ENCODE measurements around the gene RNF220.
A peak's percentile ranks its signal among the peaks of the same experiment; 100 is the strongest.
"Not testable (repeated sequence)": the region's sequence is repeated elsewhere in the genome, so short reads cannot be mapped to it uniquely, and the experiment has no call there.

The RNF220 gene

DNA sequence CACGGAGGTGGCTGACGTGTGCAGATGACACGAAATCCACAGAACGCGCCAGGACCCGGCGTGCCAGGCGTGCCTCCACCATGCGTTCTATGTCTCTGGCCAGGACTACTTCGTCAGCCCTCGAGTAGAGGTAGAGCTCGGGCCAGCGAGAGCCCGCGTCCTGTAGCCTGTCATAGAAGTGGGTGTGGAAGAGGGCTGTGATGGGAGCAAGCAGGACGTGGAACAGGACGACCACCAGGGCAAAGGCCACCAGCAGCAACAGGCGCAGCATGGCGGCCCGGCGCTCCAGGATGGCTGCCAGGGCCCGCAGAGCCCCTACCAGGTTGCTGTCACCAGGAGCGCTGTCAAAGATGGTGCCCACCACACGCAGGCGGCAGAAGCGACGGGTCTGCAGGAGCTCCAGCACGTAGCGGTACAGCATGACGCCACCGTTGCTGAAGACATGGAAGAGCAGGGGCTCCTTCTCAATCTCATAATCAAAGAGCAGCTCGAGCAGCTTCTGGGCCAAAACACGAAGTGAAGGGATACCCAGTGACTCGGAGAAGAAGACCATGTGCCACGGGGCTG, 249.6 kb downstream of the RNF220 start:
- DNase-seq (ENCODE audit: low read depth), result no peak

DNA sequence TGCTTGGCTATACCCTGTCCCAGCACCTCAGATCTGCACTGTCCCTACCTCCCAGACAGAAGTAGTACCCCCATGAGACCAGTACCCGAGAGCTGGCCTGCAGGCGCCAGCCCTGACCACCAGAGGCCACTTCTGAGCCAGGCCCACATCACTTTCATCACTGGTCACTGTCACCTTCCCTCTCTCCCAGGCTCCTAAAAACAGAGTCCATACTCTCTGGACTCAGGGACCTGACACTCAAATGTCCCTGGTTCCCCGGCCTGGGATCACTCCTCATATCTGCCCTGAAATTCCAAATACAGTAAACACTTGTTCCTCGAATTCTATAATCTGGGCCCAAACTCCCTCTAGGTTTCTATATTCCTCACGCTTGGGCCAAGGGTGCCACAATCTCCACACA, 250.6 kb downstream of the RNF220 start:
- DNase-seq (ENCODE audit: low read depth), result no peak

DNA sequence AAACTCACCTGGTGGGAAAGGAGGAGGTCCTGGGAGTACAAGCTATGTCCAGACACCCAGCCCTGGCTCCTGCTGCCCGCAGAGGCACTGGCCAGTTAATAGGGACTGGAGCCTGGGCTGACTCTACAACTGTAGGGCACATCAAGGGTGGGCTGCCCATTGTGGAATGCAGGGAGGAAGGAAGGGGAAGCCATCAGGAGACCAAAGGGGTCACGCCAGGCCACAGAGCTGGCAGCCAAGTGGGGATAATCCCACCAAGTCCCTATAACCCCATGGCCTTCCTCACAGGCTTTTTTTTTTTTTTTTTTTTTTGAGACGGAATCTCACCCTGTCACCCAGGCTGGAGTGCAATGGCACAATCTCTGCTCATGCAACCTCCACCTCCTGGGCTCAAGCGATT, 254.5 kb downstream of the RNF220 start:
- no peak for DNase-seq (ENCODE audit: low read depth)

GRCh38 chr1:44660176-44660575, 255.1 kb downstream of the RNF220 start:
- DNase-seq (ENCODE audit: low read depth), result no peak

GRCh38 chr1:44661781-44662682, 257.0 kb downstream of the RNF220 start:
- no peak for DNase-seq (ENCODE audit: low read depth)

DNA sequence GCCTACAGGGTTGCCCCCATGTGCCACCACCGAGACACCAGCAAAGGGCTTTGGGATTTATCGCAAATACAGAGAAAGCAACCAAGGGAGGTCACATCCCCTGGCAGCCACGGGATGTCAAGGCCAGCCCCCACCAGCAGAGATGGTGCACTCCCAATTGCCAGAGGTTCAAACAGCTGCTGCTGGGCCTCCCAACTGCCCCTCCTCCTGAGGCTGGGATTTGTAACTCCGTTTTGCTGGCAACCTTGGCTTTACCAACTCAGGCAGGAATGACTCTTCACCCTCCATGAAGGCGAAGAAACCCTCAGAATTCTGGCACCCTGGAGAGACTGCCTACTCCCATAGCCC, 257.6 kb downstream of the RNF220 start:
- DNase-seq (ENCODE audit: low read depth), result no peak

DNA sequence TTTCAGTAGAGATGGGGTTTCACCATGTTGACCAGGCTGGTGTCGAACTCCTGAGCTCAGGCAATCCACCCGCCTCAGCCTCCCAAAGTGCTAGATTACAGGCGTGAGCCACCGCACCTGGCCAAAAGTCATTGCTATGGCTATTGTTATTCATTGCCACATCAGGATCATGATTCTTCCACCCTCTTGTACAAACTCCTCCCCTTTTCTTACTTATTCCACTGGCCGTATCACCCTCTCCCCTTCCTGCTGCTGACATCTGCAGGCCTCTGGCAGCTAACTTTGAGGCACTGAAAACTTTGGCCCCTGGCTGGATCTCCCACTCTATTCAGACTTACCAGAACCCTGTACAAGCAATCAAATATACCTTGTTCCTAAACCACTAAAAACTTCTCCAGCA, 258.4 kb downstream of the RNF220 start:
- DNase-seq (ENCODE audit: low read depth), result no peak

DNA sequence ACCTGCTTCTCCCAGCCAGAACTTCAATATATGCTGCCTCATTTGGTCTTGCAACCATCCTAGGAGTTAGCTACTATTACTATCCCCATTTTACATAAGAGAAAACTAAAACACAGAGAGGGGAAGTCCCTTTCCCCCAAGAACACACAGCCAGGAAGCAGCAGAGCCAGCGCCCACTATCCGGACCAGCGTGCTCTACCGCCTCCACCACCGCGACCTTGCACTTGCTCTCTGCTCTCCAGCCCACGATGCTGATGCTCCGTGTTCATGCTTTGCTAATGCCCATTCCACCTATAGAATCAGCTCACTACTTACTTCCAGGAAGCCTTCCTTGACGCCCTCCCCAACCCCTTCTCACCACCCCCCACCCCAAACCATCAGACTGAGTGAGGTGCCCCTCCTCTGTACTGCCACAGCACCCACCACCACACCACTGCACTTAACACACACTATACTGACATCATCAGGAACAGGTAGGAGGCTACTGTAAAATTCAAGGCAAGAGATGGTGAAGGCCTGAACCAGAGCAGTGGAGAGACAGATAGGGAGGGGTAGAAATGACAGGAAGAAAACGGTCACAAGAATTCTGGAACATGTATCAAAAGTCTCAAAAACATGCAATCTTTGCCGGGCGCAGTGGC, 259.8 kb downstream of the RNF220 start:
- DNase-seq (ENCODE audit: low read depth), result no peak

DNA sequence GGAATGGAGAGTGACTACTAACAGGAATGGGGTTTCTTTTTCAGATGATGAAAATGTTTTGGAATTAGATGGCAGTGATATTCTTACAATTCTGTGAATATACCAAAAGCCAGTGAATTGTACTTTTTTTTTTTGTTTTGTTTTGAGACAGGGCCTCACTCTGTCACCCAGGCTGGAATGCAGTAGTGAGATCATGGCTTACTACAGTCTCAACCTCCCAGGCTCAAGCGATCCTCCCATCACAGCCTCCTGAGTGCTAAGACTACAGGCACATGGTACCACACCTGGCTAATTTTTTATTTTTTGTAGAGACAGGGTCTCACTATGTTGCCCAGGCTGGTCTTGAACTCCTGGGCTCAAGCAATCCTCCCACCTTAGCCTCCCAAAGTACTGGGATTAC, 261.7 kb downstream of the RNF220 start:
- DNase-seq (ENCODE audit: low read depth), result not testable (repeated sequence)

DNA sequence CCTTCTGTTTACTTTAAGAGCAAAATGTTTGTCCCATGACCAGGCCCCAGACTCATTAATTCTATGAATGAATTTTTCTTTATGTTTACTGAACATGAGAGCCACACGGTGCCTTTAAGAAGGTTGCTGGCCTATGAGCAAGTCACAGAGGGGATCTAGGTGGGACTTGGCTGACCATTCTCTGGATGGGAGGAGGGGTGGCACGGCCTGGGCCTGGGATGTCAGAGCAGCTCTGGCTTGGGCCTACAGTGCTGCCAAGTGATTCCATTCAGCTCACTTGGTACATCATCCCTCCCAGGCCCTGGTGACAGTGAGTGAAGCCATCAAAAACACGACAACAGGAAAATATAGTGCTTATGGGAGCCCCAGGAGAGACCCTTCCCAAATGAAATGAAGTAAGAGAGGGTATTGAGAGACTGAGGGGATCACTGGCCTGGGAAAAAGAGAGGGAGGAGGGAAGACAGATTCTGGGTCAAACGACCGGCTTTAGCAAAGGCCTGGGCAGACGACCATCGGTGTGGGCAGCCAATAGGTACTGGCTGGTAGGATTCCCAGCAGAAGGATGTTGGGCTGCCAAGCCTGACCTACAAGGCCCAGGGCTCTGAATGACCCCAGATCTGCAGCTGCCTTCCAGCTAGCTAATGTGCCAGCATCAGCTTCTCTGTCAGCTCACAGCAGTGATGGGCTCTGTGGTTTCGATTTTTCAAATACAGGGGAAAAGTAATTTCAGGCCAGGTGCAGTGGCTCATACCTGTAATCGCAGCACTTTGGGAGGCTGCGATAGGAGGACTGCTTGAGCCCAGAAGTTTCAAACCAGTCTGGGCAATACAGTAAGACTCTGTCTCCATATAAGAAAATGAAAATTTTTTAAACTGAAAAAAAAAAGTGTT, 265.9 kb downstream of the RNF220 start:
- no peak for DNase-seq (ENCODE audit: low read depth)

DNA sequence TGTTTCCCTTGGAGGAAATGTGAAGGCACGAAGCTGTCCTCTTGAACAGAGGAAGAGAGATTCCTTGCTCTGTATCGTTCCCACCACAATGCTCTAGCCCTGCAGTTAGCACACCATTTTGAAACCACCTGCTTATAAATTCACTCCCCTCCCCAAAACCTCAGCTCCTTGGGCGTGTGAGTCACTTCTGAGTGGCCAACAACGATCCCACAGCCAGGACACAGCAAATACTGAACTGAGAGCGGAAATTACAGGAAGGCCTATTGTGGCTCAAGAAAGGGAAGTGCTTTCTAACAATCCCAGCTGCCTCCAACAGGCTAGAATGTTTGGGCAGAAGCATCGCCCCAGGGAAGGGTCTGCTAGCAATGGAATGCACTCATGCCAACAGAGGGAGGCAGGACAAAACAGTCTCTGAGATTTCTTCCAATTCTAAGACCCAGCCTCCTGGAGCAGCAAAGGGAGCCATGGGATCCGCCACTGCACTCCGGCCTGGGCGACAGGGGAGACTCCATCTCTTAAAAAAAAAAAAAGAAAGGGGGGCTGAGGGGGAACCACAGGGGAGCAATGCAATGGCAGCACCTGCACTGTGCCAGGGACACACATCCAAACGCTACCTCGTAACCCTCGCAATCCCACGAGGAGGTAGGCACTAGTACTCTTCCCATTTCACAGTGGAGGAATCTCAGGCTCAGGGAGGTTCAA, 267.4 kb downstream of the RNF220 start:
- no peak for DNase-seq (ENCODE audit: low read depth)

DNA sequence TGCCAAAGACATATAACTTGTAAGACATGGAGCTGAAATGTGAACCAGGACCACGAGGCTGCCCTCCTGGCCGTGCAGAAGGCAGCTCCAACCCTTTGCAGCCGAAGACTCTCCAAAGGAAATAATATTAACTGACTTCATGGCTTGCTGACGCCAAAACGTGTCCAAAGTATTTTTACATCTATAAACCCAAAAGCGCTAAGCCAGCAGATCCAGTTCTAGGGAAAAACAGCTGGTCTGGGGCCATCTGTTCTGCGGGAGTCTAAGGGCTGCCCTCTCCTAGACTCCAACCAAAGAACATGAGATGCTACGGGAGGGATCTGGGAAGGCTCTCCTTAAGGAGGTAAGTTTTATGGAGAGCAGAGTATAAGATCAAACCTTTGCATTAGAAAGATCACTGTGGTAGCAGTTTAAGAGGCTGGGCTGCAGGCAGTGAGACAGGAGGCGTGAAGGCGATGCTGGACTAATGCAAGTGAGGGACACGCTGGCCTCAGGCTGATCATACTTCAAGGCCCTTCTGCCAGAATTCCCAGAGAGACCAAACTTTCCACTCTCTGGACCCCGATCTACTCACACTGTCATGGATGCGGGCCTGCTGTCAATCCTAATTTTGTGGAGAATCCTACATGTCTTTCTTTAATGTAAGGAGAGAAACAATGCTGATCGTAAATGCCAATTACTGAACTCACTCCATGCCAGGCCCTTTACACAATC, 268.1 kb downstream of the RNF220 start:
- no peak for DNase-seq (ENCODE audit: low read depth)

DNA sequence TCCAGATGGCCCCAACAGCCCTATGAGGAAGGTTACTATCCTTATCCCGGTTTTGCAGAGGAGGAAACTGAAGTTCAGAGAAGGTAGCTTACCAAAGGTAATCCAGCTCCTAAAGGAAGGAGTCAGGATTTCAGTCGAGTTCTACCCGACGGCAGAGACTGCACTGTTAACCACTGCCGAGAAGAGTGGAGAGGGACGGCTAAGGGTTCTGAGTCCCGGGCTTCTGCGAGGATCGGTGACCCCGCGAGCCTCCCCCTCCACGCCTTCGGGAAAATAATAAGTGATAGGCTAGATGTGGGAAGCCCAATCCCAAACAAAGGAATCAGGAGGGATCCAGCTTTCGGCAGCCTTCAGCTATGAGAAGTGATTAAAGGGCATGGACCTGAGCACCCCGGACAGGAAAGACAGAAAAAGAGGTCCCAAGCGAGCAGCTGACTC, 268.6 kb downstream of the RNF220 start:
- no peak for DNase-seq (ENCODE audit: low read depth)

DNA sequence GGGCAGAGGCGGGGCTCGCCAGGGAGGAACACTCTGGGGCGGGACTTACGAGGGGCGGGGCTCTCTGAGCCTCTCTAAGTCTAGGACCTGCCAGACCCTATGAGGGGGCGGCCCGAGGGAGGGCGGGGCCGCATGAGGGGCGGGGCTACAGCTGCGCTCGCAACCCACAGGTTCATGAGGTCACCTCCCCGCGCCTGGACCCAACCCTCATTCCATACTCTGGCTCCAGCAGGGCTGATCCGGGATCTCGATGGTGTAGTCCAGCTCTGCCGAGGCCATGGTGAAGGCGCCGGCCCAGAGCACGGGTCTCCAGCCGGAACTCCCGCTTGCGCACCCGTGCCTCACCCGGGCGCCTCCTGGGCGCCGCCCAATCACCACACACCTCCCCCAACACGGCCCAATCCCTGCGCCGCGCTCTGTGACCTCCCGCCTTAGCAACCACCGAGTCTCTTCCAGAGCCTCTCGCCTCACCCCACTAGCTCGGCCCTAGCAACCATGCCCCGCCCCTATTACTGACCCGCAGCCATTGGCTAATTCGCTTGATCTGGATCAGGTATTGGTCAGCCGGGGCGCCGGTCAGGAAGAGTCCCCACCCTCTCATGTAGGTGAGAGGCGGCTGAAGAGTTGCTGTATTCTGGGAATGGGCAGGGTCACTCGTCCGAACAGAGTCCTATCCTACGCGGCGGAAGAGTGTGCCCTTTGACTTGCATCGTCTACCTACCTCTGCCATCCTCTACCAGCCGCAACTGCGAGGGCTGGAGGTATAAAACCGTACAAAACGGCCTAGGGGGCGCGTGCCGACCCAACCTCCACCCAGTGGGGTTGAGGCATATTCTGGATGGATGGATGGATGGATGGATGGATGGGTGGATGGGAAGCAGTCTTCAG, 269.3 kb downstream of the RNF220 start, which contains the start of the genes ARMH1 and TMEM53:
Gene ARMH1, plus strand, starts transcription at position 602 of the 888 bp plus-strand sequence. CDS start 14,984 bp downstream, outside the sequence.
Gene TMEM53, minus strand, starts transcription at position 369 of the 888 bp plus-strand sequence. Its CDS starts 90 bp downstream, at position 279.
- peak; percentile 95 for DNase-seq (ENCODE audit: low read depth)

DNA sequence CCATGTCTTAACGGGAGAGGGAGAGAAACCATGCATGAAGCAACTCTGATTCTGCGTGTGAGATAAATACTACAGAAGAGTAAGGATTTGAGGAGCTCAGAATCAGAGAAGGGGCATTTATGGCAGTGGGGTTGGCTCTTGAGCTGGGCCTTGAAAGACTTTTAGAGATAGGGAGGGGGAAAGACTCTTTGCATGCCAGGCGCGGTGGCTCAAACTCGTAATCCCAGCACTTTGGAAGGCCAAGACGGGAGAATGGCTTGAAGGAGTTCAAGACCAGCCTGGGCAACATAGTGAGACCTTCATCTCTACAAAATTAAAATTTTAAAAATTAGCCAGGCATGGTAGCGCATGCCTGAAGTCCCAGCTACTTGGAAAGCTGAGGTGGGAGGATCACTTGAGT, 270.1 kb downstream of the RNF220 start:
- DNase-seq (ENCODE audit: low read depth), result no peak

DNA sequence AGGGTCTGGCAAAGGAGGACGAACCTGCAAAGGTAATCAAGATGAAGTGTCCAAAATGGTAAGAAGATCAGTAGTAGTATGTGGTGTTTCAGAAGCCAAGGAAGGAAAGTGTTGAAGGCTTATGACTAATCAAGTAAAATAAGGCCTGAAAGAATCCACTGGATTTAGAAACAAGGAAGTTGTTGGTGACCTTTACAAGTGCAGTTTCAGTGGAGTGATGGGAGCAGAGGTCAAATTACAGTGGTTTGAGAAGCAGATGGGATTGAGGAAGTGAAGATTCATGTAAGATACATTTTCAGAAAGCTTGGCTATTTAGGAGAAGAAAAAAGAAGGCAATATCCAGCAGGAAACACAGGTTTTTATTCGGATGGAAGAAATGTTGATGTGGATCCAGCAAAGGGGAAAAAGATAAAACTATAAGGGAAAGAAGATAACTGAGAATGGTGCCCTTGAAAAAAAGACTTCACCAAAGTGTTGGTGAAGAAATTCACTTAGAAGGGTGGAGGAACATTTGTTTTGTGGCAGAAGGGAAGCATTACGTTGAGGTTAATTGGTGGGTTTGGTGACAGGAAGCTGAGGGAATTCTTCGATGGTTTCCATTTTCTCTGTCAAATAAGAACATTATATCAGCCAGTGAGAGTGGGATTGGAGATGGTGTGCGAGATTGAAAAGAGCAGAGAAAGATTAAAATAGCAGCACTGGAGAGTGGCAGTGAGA, 271.6 kb downstream of the RNF220 start:
- no peak for DNase-seq (ENCODE audit: low read depth)

GRCh38 chr1:44677201-44677766, 272.2 kb downstream of the RNF220 start:
- no peak for DNase-seq (ENCODE audit: low read depth)

DNA sequence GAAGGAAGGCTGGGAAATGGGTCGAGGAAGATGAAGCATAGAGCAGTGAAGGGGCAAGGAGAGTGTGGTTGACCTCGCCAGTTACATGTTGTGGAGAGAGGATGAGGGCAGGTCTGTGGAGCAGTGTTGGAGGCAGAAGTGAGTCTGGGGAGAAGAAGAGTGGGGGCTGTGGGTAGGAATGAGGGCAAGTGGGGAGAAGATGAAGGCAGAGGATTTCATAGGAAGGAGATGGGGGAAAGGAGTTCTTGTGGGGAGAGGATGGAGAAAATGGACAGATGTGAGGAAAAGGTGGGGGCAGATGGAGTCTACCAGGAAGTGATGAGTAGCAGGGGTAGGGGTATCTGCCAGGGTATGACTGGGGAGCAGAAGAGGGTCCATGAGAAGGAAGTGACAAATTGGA, 273.1 kb downstream of the RNF220 start:
- DNase-seq (ENCODE audit: low read depth), result no peak

GRCh38 chr1:44678626-44679025, 273.6 kb downstream of the RNF220 start:
- no peak for DNase-seq (ENCODE audit: low read depth)

All from activated gamma-delta T cell treated with anti-CD3 and anti-CD28 coated beads, Interleukin-2, amount 50 U/mL, for 16 hours (primary cell).